ENCODE measurements around the gene AGAP3. TPM values are rescaled to one million over a fixed set of nuclear protein-coding genes. Genes with fewer than 3 reads are reported as not detected.
A peak's percentile ranks its signal among the peaks of the same experiment; 100 is the strongest.

AGAP3 gene
- total RNA-seq, 1 donor from 2014 or later = 77.8 TPM

- no peaks in the 10 kb centered on the region for H3K4me1 Mint-ChIP-seq (ENCODE audit: low read depth)
- H3K27ac Mint-ChIP-seq (ENCODE audit: unreplicated experiment) = no peak overlapping the region
- no peaks in the 10 kb centered on the region for H3K9me3 Mint-ChIP-seq (ENCODE audit: low read depth)
- H3K27me3 Mint-ChIP-seq (ENCODE audit: low read depth) = no peaks in the 10 kb centered on the region
- peak; percentile 76 for DNase-seq (ENCODE audit: low spot score)
- no peak for TF ChIP-seq CTCF (IDR thresholded peaks at IDR 0.05)
- H3K36me3 Mint-ChIP-seq (ENCODE audit: low read depth) = peaks cover 27% of the 10 kb centered on the region
- H3K4me3 Mint-ChIP-seq (ENCODE audit: unreplicated experiment) = no peak overlapping the region
Measured at GRCh38 chr7:151133986-151134742, 47.9 kb downstream of the AGAP3 start.

GRCh38 chr7:151134743-151135524 lies 48.7 kb downstream of the AGAP3 start:
- H3K4me3 Mint-ChIP-seq (ENCODE audit: unreplicated experiment) = no peak overlapping the region
- no peak for TF ChIP-seq CTCF (IDR thresholded peaks at IDR 0.05)
- H3K4me1 Mint-ChIP-seq (ENCODE audit: low read depth) = no peaks in the 10 kb centered on the region
- no peaks in the 10 kb centered on the region for H3K9me3 Mint-ChIP-seq (ENCODE audit: low read depth)
- peak; percentile 61 for DNase-seq (ENCODE audit: low spot score)
- peaks cover 27% of the 10 kb centered on the region for H3K36me3 Mint-ChIP-seq (ENCODE audit: low read depth)
- no peak overlapping the region for H3K27ac Mint-ChIP-seq (ENCODE audit: unreplicated experiment)
- no peaks in the 10 kb centered on the region for H3K27me3 Mint-ChIP-seq (ENCODE audit: low read depth)

- H3K27ac Mint-ChIP-seq (ENCODE audit: unreplicated experiment) = no peak overlapping the region
- TF ChIP-seq CTCF (IDR thresholded peaks at IDR 0.05) = no peak
- H3K4me1 Mint-ChIP-seq (ENCODE audit: low read depth) = no peaks in the 10 kb centered on the region
- no peak overlapping the region for H3K4me3 Mint-ChIP-seq (ENCODE audit: unreplicated experiment)
- no peaks in the 10 kb centered on the region for H3K9me3 Mint-ChIP-seq (ENCODE audit: low read depth)
- no peaks in the 10 kb centered on the region for H3K27me3 Mint-ChIP-seq (ENCODE audit: low read depth)
- peaks cover 24% of the 10 kb centered on the region for H3K36me3 Mint-ChIP-seq (ENCODE audit: low read depth)
- peak; percentile 37 for DNase-seq (ENCODE audit: low spot score)
Measured at GRCh38 chr7:151135525-151135845, 49.2 kb downstream of the AGAP3 start.

- DNase-seq (ENCODE audit: low spot score) = peak; percentile 84
- Mint-ChIP-seq H3K9me3 (ENCODE audit: low read depth) (no peaks in the 10 kb centered on the region), H3K4me3 (ENCODE audit: unreplicated experiment) (no peak overlapping the region), H3K27ac (ENCODE audit: unreplicated experiment) (no peak overlapping the region), H3K27me3 (ENCODE audit: low read depth) (no peaks in the 10 kb centered on the region), H3K36me3 (ENCODE audit: low read depth) (peaks cover 28% of the 10 kb centered on the region), H3K4me1 (ENCODE audit: low read depth) (no peaks in the 10 kb centered on the region)
- TF ChIP-seq CTCF (IDR thresholded peaks at IDR 0.05) = no peak
Measured at GRCh38 chr7:151135866-151136843, 49.9 kb downstream of the AGAP3 start.

Data from chondrocyte (in vitro differentiated cells).